Right lobe of liver (tissue), 6 donors: ENCODE measurements around the gene FGF14. TPM values are rescaled to one million over a fixed set of nuclear protein-coding genes. Genes with fewer than 3 reads are reported as not detected.

ENCODE experiments used
- ATAC-seq, 4 donors: fragments of 200-7000 bp; cut with Tn5 transposase; one replicate each; pipeline ENCODE4 v1.9.1; 2020; ENCODE audit warnings: mild to moderate bottlenecking in 4 of 4, moderate library complexity in 4 of 4
- DNase-seq, 3 donors: peaks; one replicate each; pipeline ENCODE4 v3.0.0-alpha.2; 2020
- H3K27ac ChIP-seq, 3 donors: fragments of 200-600 bp; one replicate each; pipeline ENCODE4 v1.8.0; 2022
- H3K27me3 ChIP-seq, 2 donors: fragments of 200-600 bp; one replicate each; pipeline ENCODE4 v1.8.0; 2022
- H3K36me3 ChIP-seq, 4 donors: fragments of 200-600 bp; sonication (generic) in 1 of 4; one replicate each; pipeline versions ENCODE4 v1.5.1 to v1.8.0; 2017 to 2022; ENCODE audit warnings: control low read depth in 1 of 4
- H3K4me1 ChIP-seq, 4 donors: fragments of 200-600 bp; sonication (generic) in 1 of 4; one replicate each; pipeline versions ENCODE4 v1.5.1 to v1.8.0; 2017 to 2022; ENCODE audit warnings: control low read depth in 1 of 4
- H3K4me3 ChIP-seq, 3 donors: fragments of 200-600 bp; one replicate each; pipeline ENCODE4 v1.8.0; 2022
- H3K9me3 ChIP-seq, 4 donors: fragments of 200-600 bp; sonication (generic) in 1 of 4; one replicate each; pipeline versions ENCODE4 v1.5.1 to v1.8.0; 2017 to 2022; ENCODE audit warnings: control low read depth in 1 of 4
- CTCF ChIP-seq, 4 donors: fragments of 200-600 bp in 3 of 4; fragments of 450-650 bp in 1 of 4; IDR thresholded peaks; one replicate each; pipeline versions ENCODE4 v1.5.1 to v1.8.0; 2016 to 2022; ENCODE audit warnings: antibody characterized with exemption in 4 of 4, mild to moderate bottlenecking in 2 of 4
- POLR2A ChIP-seq: fragments of 450-650 bp; IDR thresholded peaks from one replicate; pipeline ENCODE4 v1.6.1; 2017; ENCODE audit warnings: antibody characterized with exemption, mild to moderate bottlenecking
- WGBS: methylation state at CpG from one replicate; pipeline ENCODE4 v1.1.6; 2018; ENCODE audit warnings: low coverage, low lambda C conversion rate; ENCODE audit not compliant: insufficient coverage; ENCODE audit errors: missing lambda C conversion rate; 5-methylcytosine and 5-hydroxymethylcytosine counted together
- intact Hi-C, 2 donors: fragments of 100-400 bp; cut with DNase I; formaldehyde crosslinking; loops; one replicate each; pipeline versions ENCODE4 v1.11.2 to v1.14.1; 2022
- total RNA-seq, 6 experiments: library from RNA; depleted of rRNA in 2 of 6; stranded (reverse); fragments of >200 nt in 2 of 6; fragmentation: NEBNext Ultra II Directional in 3 of 6; extraction: Animal tissue kit (Norgen Biotek cat#: 25700) in 3 of 6; gene quantifications; one replicate each; pipeline versions ENCODE4 v1.1.0 to v1.2.4, GENCODE V29; 2016 to 2023
- donor health status: DM: no; HTN: yes; CAD: no.
- donor health status: DM: no; HTN: no; CAD: no.
- donor health status: DM: no; HTN: no; CAD: no.
- donor health status: DM: no; HTN: yes; CAD: no.
- donor health status: DM: no; HTN: yes; CAD: no.

The FGF14 gene
- total RNA-seq, 6 experiments from 2014 or later: 0.42 to 6.3 (median 1.2) TPM

- DNase-seq (no peak), ATAC-seq (no peak)
- no peak overlapping the region for H3K4me3 ChIP-seq
- WGBS: 44% methylated on average over 5 of the region's 5 CpGs
- no peaks in the 10 kb centered on the region for H3K4me1 ChIP-seq
- H3K27me3 ChIP-seq: no peaks in the 10 kb centered on the region
- H3K9me3 ChIP-seq: no peaks in the 10 kb centered on the region
- intact Hi-C loops: no loop called here
- H3K27ac ChIP-seq: no peak overlapping the region
- H3K36me3 ChIP-seq: no peaks in the 10 kb centered on the region
- TF ChIP-seq POLR2A (no peak), CTCF (IDR thresholded peaks at IDR 0.05) (no peak)
These were observed 373.0 kb downstream of the FGF14 start for GRCh38 chr13:102028868-102029267.

GRCh38 chr13:102028206-102028605 lies 373.6 kb downstream of the FGF14 start:
- DNase-seq: no peak
- H3K4me3 ChIP-seq: no peak overlapping the region
- TF ChIP-seq POLR2A: no peak
- no peak for TF ChIP-seq CTCF (IDR thresholded peaks at IDR 0.05)
- no peaks in the 10 kb centered on the region for H3K4me1 ChIP-seq
- WGBS: 40% methylated on average over 4 of the region's 4 CpGs
- H3K36me3 ChIP-seq: no peaks in the 10 kb centered on the region
- H3K27ac ChIP-seq: no peak overlapping the region
- no peaks in the 10 kb centered on the region for H3K27me3 ChIP-seq
- H3K9me3 ChIP-seq: no peaks in the 10 kb centered on the region
- intact Hi-C loops: no loop called here
- ATAC-seq: no peak

GRCh38 chr13:102021777-102022176 lies 380.1 kb downstream of the FGF14 start:
- DNase-seq (no peak), ATAC-seq (no peak)
- Histone ChIP-seq H3K9me3 (peaks cover 0 to 4% (median 0%) of the 10 kb centered on the region in 4 donors), H3K36me3 (no peaks in the 10 kb centered on the region), H3K4me3 (no peak overlapping the region), H3K27ac (no peak overlapping the region), H3K27me3 (no peaks in the 10 kb centered on the region), H3K4me1 (no peaks in the 10 kb centered on the region)
- TF ChIP-seq POLR2A (no peak), CTCF (IDR thresholded peaks at IDR 0.05) (no peak)
- intact Hi-C loops: no loop called here
- WGBS: 56% methylated on average over 2 of the region's 2 CpGs

- H3K27me3 ChIP-seq: no peaks in the 10 kb centered on the region
- TF ChIP-seq CTCF (IDR thresholded peaks at IDR 0.05): no peak
- no peak for TF ChIP-seq POLR2A
- ATAC-seq (no peak), DNase-seq (no peak)
- H3K4me3 ChIP-seq: no peak overlapping the region
- H3K4me1 ChIP-seq: no peaks in the 10 kb centered on the region
- H3K36me3 ChIP-seq: no peaks in the 10 kb centered on the region
- peaks cover 0 to 4% (median 0%) of the 10 kb centered on the region in 4 donors for H3K9me3 ChIP-seq
- intact Hi-C loops: no loop called here
- 57% methylated on average over 4 of the region's 4 CpGs for WGBS
- no peak overlapping the region for H3K27ac ChIP-seq
These were observed 381.1 kb downstream of the FGF14 start for GRCh38 chr13:102020611-102021216.

- Histone ChIP-seq H3K4me1 (no peaks in the 10 kb centered on the region), H3K4me3 (no peak overlapping the region), H3K9me3 (peaks cover 0 to 4% (median 0%) of the 10 kb centered on the region in 4 donors), H3K36me3 (no peaks in the 10 kb centered on the region), H3K27ac (no peak overlapping the region), H3K27me3 (no peaks in the 10 kb centered on the region)
- intact Hi-C loops: no loop called here
- DNase-seq (no peak), ATAC-seq (no peak)
- TF ChIP-seq CTCF (IDR thresholded peaks at IDR 0.05): no peak
- no peak for TF ChIP-seq POLR2A
These were observed 383.1 kb downstream of the FGF14 start for GRCh38 chr13:102018716-102019115.
